ENCODE data around the gene LRRC58. TPM values are rescaled to one million over a fixed set of nuclear protein-coding genes. Genes with fewer than 3 reads are reported as not detected.

LRRC58 gene
- total RNA-seq, 4 donors from 2014 or later: 18.6 to 24.8 (median 21.9) TPM

DNA sequence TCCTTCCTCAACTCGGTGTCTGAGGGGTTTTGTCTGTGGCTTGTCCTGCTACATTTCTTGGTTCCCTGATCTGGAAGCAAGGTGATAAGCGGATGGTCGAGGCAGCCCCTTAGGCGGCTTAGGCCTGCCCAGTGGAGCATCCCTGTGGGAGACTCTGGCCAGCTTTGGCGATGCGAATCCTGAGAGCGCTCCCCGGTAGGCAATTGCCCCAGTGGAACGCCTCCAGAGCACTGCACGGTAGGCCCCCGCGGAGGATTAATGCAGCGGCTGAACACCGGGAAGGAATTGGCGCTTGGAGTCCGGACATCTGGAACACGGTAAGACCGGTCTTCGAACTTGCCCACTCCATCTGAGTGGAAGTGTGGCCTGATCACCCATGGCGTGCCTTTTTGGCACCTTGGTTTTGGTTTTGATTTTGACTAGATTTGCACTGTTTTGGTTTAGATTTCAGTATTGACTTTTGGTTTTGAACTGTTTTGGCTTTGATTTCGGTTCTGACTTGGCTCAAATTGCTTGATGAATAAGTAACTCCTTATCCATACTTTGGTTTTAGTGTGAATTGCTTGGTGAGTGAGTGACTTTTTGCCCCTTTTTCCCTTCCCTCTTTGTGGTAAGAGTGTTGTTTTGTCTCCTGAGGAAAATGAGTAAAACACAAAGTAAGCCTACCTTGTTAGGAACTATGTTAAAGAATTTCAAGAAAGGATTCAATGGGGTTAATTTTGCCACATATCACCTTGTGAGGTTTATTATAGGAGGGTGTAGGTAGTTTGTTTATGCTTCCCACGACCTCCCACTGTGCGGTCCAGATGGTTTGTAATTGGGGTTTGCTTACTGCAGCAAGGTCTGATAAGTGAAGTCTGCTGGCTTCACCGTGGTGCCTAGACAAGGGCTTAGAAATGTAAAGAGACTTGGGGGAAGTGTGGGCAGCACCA, 37.0 kb downstream of the LRRC58 start:
- H3K27ac ChIP-seq: no peak overlapping the region

DNA sequence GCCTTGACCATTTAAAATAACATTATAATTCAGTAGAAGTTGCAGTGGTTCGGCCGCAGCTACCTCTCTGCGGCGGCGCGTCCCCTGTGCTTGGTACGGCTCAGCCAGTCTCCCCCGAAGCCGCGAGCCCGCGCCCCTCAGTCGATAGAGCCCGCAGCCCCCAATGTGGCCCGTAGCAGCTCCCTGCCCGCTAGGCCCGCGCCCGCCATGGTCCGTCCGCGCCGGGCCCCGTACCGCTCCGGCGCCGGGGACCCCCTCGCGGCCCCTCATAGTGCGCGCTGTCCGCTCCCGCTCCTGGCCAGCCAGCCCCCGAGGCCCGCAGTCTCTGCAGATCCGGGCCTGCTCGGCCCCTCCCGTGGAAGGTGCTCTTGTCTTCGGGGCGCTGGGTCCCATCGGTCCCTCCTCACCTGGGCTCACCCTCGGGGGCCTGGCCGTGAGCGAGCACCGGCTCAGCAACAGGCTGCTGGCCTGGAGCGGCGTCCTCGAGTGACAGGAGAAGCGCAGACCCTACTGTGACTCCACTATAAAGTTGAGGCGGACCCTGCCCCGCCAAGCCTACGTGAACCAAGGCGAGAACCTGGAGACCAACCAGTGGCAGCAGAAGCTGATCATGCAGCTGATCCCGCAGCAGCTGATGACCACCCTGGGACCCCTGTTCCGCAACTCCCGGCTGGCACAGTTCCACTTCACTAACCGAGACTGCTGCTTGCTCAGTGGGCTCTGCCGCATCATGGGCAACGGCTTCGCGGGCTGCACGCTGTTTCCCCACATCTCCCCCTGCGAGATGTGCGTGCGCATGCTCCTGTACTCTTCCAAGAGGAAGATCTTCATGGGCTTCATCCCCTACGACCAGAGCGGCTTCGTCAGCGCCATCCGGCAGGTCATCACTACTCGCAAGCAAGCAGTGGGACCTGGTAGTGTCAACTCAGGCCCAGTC, 42.4 kb downstream of the LRRC58 start:
- no peak for DNase-seq
- Histone ChIP-seq H3K4me1 (no peaks in the 10 kb centered on the region), H3K36me3 (no peaks in the 10 kb centered on the region), H3K27ac (no peak overlapping the region), H3K4me3 (no peak overlapping the region), H3K9me3 (no peaks in the 10 kb centered on the region), H3K27me3 (no peaks in the 10 kb centered on the region)
- TF ChIP-seq POLR2A (IDR thresholded peaks at IDR 0.05): no peak
- TF ChIP-seq, protein P1, sequence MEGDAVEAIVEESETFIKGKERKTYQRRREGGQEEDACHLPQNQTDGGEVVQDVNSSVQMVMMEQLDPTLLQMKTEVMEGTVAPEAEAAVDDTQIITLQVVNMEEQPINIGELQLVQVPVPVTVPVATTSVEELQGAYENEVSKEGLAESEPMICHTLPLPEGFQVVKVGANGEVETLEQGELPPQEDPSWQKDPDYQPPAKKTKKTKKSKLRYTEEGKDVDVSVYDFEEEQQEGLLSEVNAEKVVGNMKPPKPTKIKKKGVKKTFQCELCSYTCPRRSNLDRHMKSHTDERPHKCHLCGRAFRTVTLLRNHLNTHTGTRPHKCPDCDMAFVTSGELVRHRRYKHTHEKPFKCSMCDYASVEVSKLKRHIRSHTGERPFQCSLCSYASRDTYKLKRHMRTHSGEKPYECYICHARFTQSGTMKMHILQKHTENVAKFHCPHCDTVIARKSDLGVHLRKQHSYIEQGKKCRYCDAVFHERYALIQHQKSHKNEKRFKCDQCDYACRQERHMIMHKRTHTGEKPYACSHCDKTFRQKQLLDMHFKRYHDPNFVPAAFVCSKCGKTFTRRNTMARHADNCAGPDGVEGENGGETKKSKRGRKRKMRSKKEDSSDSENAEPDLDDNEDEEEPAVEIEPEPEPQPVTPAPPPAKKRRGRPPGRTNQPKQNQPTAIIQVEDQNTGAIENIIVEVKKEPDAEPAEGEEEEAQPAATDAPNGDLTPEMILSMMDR (IDR thresholded peaks at IDR 0.05): no peak

More for the DNA sequence above, 37.0 kb downstream of the LRRC58 start:
- Histone ChIP-seq H3K9me3 (no peaks in the 10 kb centered on the region), H3K4me3 (no peak overlapping the region), H3K4me1 (no peaks in the 10 kb centered on the region), H3K27me3 (no peaks in the 10 kb centered on the region), H3K36me3 (no peaks in the 10 kb centered on the region)
- no peak for TF ChIP-seq POLR2A (IDR thresholded peaks at IDR 0.05)
- no peak for DNase-seq

DNA sequence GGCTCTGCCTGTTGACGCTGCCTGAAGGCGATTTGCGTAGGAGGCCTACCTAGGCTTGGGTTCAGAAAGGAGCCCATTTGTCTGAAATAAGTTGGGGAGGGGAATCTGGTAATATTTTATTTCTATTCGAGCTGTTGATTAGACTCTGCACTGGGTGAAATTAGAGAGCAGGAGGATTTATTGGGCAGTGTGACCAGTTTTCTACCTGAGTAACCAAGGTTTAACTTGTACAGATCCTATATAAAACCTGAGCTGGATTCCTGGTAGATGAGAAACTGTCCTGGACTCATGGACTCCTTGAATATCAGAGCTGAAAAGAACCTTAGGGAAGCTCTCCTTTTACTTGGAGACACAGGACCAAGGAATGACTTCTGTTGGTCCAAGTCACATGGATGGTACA, 44.5 kb downstream of the LRRC58 start:
- H3K27ac ChIP-seq: no peak overlapping the region
- no peaks in the 10 kb centered on the region for H3K36me3 ChIP-seq
- no peaks in the 10 kb centered on the region for H3K9me3 ChIP-seq
- H3K4me1 ChIP-seq: no peaks in the 10 kb centered on the region
- no peak for TF ChIP-seq POLR2A (IDR thresholded peaks at IDR 0.05)
- TF ChIP-seq, protein P1 (IDR thresholded peaks at IDR 0.05): no peak
- DNase-seq: no peak
- H3K4me3 ChIP-seq: no peak overlapping the region
- H3K27me3 ChIP-seq: no peaks in the 10 kb centered on the region

DNA sequence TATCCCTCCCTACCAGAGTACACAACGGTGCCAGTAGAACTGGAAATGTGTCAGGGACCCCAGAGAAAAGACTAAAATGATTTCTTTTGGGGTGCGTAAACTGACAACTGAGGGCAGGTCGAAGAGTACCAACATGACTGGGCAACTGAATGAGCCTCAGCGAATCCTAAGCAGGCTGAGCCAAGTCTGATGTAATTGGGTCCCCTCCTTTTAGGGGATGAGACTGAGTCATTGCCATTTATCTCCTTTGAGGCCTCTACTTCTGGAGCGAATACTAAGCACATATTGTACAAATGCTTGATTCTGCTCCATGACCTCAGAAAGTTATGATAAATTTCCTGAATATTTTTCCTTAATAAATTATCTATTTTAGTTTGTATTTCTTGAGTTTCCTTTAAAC, 46.8 kb downstream of the LRRC58 start:
- H3K27ac ChIP-seq: no peak overlapping the region
- no peak for TF ChIP-seq POLR2A (IDR thresholded peaks at IDR 0.05)
- TF ChIP-seq, protein P1 (IDR thresholded peaks at IDR 0.05): no peak

DNA sequence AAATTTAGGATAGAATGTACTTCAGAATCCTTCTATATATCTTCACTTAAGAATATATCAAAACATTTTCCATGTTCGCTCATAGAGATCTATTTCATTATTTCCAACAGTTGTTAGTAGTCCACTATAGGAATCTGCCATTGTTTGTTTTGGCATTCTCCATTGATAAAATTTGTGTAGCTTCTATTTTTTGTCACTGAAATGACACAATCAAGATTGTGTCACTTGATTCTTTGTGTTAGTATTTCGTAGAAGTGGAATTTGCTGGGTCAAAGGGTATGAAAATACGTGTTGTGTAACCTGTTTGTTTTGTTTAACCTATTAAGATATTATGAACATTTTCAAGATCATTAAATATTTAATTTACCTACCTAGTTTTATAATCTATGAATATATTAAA, 48.2 kb downstream of the LRRC58 start:
- no peaks in the 10 kb centered on the region for H3K9me3 ChIP-seq
- H3K27me3 ChIP-seq: no peaks in the 10 kb centered on the region
- TF ChIP-seq, protein P1 (IDR thresholded peaks at IDR 0.05): no peak
- TF ChIP-seq POLR2A (IDR thresholded peaks at IDR 0.05): no peak
- no peaks in the 10 kb centered on the region for H3K36me3 ChIP-seq
- no peaks in the 10 kb centered on the region for H3K4me1 ChIP-seq
- H3K27ac ChIP-seq: no peak overlapping the region
- no peak overlapping the region for H3K4me3 ChIP-seq
- no peak for DNase-seq

More for the DNA sequence above, 46.8 kb downstream of the LRRC58 start:
- no peak for DNase-seq
- H3K9me3 ChIP-seq: no peaks in the 10 kb centered on the region
- H3K4me1 ChIP-seq: no peaks in the 10 kb centered on the region
- no peaks in the 10 kb centered on the region for H3K36me3 ChIP-seq
- H3K4me3 ChIP-seq: no peak overlapping the region
- no peaks in the 10 kb centered on the region for H3K27me3 ChIP-seq
